GM18951 (cell line): ENCODE results near the gene GMPPA.

ENCODE experiments used
- POLR2A ChIP-seq: IDR thresholded peaks from 4 replicates; pipeline ENCODE4 v1.6.1; 2011; ENCODE audit warnings: mild to moderate bottlenecking; ENCODE audit not compliant: insufficient read length, insufficient read depth; ENCODE audit errors: extremely low read depth
- in situ Hi-C: fragments of 300-500 bp; cut with MboI; formaldehyde crosslinking; loops from one replicate; pipeline ENCODE4 v1.12.0; 2022; ENCODE audit warnings: low sequenced_read_pairs, mixed read lengths, inconsistent platforms; ENCODE audit not compliant: unreplicated experiment

The GMPPA gene

DNA sequence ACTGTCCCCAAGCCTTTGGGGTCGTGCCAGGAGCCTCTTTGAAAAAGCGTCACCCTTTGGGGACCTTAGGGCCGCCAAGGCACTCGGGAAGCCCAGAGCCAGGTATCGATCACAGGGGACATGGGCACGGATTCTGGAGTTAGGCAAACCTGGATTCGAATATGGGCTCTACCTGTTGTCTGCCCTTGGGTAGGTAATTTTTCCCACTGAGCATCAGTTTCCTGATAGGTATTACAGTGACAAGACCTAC is 54.4 kb downstream of the GMPPA start:
- no peak for TF ChIP-seq POLR2A
- in situ Hi-C loops: no loop called here

DNA sequence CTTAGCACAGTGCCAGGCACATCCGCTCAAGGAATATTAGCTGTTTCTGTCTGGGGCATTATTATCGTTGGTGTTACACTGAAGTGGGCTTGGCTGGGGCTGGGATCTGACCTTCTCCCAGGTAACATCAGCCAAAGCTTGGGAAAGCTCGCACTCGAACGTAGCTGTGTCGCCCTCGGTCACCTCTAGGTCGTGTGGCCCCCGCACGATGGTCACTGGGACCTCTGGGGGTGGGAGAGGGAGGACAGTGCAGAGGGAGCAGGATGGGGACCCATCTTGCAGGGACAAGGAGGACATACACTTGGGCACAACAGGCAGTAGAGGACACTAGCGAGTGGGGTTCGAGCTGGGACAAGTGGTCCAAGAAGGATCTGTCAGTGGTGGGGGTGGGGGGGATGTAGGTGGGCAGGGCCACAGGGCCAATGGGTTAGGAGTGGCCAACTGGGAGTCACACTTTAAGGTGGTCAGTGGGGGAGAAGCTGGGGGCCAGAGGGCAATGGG is 54.8 kb downstream of the GMPPA start:
- in situ Hi-C loops: no loop called here
- no peak for TF ChIP-seq POLR2A

DNA sequence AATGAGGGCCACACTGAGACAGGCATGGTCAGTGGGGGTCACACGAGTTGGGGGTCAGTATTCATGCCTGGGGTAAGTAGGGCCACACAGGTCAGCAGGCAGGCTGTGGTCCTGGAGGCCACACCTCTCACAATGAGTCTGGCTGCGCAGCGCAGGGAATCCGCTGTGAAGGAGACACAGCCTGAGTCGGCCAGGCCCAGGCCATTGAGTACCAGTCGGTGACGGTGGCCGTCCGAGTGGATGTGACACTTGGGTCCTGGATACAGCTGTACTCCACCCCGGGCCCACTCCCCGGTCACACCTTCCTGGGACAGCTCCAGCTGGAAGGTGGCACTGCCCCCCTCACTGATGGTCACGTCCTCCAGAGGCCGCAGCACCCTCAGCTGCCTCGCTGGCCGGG is 55.7 kb downstream of the GMPPA start:
- no peak for TF ChIP-seq POLR2A

DNA sequence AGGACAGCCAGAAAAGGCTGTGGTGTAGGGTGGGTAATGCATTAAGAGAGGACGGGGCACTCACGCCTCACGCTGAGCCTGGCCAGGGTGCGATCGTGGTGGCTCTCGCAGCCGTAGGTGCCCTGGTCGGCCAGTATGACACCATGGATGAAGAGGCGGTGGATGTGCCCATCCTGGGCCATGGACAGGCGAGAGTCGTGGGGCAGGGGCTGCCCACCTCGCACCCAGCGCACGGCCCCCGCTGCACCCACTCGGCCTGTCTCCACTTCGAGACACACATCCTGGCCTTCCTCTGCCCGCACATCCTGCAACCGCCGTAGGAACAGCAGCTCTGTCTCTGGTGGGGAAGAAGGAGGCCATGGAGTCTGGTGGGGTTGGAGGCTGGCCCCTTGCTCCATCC is 57.3 kb downstream of the GMPPA start:
- in situ Hi-C loops: no loop called here

More for the DNA sequence above, 55.7 kb downstream of the GMPPA start:
- in situ Hi-C loops: no loop called here

DNA sequence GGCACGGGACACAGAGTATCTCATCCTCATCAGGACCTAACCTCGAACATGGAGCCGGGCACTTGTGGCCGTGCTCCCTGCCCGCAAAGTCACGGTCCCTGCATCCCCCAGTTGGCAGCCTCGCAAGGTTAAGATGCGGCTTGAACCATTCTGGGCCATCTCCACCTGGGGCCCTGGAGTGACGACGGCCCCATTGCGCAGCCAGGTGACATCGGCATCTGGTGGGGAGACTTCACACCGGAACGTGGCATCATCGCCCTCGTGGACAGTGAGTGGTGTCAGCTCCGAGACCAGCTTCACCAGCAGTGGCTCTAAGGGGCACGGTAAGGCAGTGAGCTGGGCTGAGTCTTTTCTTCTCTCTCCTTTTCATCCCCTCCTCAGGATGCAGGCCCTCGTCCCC is 57.7 kb downstream of the GMPPA start:
- in situ Hi-C loops: no loop called here
- TF ChIP-seq POLR2A: no peak

More for the DNA sequence above, 57.3 kb downstream of the GMPPA start:
- no peak for TF ChIP-seq POLR2A
